Activated CD4-positive, alpha-beta T cell treated with anti-CD3 and anti-CD28 coated beads, Interleukin-2, amount 10 ng/mL, durations not matched to agents 7 days and 5 days (primary cell): Measurements from ENCODE around the gene ZFYVE19. TPM values are rescaled to one million over a fixed set of nuclear protein-coding genes. Genes with fewer than 3 reads are reported as not detected.

Experiments
- CTCF ChIA-PET: fragments of 350-600 bp; sonication (Branson Sonifier 250); formaldehyde crosslinking; loops from one replicate; lab custom pipeline; 2021; ENCODE audit warnings: antibody characterized with exemption; lab: Charles Lee
- POLR2A ChIA-PET: fragments of 350-600 bp; sonication (Branson Sonifier 250); formaldehyde crosslinking; loops from one replicate; lab custom pipeline; 2021; ENCODE audit warnings: antibody characterized with exemption; lab: Charles Lee
- DNase-seq: peaks from one replicate; pipeline ENCODE4 v3.0.0-alpha.2; 2020
- H3K27ac Mint-ChIP-seq: one replicate; pipeline ENCODE4 v1.8.0; 2021; ENCODE audit warnings: mild to moderate bottlenecking, moderate library complexity, mixed read lengths
- H3K27me3 Mint-ChIP-seq: one replicate; pipeline ENCODE4 v1.8.0; 2021; ENCODE audit warnings: mixed read lengths
- H3K36me3 Mint-ChIP-seq: one replicate; pipeline ENCODE4 v1.8.0; 2021; ENCODE audit warnings: low read depth, mixed read lengths
- H3K4me1 Mint-ChIP-seq: one replicate; pipeline ENCODE4 v1.8.0; 2021; ENCODE audit warnings: mixed read lengths
- H3K4me3 Mint-ChIP-seq: one replicate; pipeline ENCODE4 v1.8.0; 2021; ENCODE audit warnings: mild to moderate bottlenecking, moderate library complexity, mixed read lengths
- H3K9me3 Mint-ChIP-seq: one replicate; pipeline ENCODE4 v1.8.0; 2021; ENCODE audit warnings: mixed read lengths
- total RNA-seq, 2 experiments: library from RNA; stranded (reverse); gene quantifications; one replicate each; pipeline ENCODE4 v1.2.3, GENCODE V29; 2021

ZFYVE19 gene
- total RNA-seq, 2 experiments from 2014 or later, result 31.1 to 32.2 TPM

- H3K9me3 Mint-ChIP-seq, result no peaks in the 10 kb centered on the region
- POLR2A ChIA-PET, result no interaction called here
- H3K4me3 Mint-ChIP-seq, result no peak overlapping the region
- H3K27me3 Mint-ChIP-seq, result no peaks in the 10 kb centered on the region
- peaks cover 19% of the 10 kb centered on the region for H3K36me3 Mint-ChIP-seq
- peaks cover 29% of the 10 kb centered on the region for H3K4me1 Mint-ChIP-seq
- DNase-seq, result no peak
- H3K27ac Mint-ChIP-seq, result no peak overlapping the region
- CTCF ChIA-PET, result interaction anchor here (1.2 to 1.3 kb wide), 2 partner anchors 14 to 17 kb away, joined by 5 read pairs; no protein-coding TSS in a partner anchor
Observed at GRCh38 chr15:40799523-40799922, 7.4 kb upstream of the ZFYVE19 start.

- no peak for DNase-seq
- Mint-ChIP-seq H3K27ac (no peak overlapping the region), H3K4me3 (no peak overlapping the region), H3K4me1 (peaks cover 32% of the 10 kb centered on the region), H3K9me3 (no peaks in the 10 kb centered on the region), H3K36me3 (peaks cover 19% of the 10 kb centered on the region), H3K27me3 (no peaks in the 10 kb centered on the region)
- ChIA-PET POLR2A (no interaction called here), CTCF (interaction anchor here (1.3 to 1.5 kb wide), 2 partner anchors 14 to 56 kb away, joined by 3 to 6 read pairs; no protein-coding TSS in a partner anchor)
Observed at GRCh38 chr15:40803076-40803475, 3.8 kb upstream of the ZFYVE19 start.

GRCh38 chr15:40803688-40804087 lies 3.2 kb upstream of the ZFYVE19 start:
- CTCF ChIA-PET, result interaction anchor here (0.6 to 1.5 kb wide), 5 partner anchors 10 to 1142 kb away, joined by 3 to 6 read pairs (median 3); partner anchors contain the start of gene VPS18
- Mint-ChIP-seq H3K9me3 (no peaks in the 10 kb centered on the region), H3K36me3 (peaks cover 14% of the 10 kb centered on the region), H3K4me1 (peaks cover 35% of the 10 kb centered on the region), H3K4me3 (no peak overlapping the region), H3K27me3 (no peaks in the 10 kb centered on the region), H3K27ac (no peak overlapping the region)
- POLR2A ChIA-PET, result interaction anchor here (0.7 kb wide), 1 partner anchor 234 kb away, joined by 7 read pairs; no protein-coding TSS in a partner anchor
- no peak for DNase-seq

GRCh38 chr15:40806672-40807027 lies 239 bp upstream of the ZFYVE19 start:
- CTCF ChIA-PET, result interaction anchor here (1.0 to 1.9 kb wide), 5 partner anchors 10 to 53 kb away, joined by 3 to 5 read pairs (median 4); no protein-coding TSS in a partner anchor
- Mint-ChIP-seq H3K27ac (peak overlapping the region; percentile 98), H3K36me3 (peaks cover 5% of the 10 kb centered on the region), H3K27me3 (no peaks in the 10 kb centered on the region), H3K9me3 (no peaks in the 10 kb centered on the region), H3K4me3 (peak overlapping the region; percentile 90), H3K4me1 (peaks cover 32% of the 10 kb centered on the region)
- POLR2A ChIA-PET, result interaction anchor here (0.6 to 0.8 kb wide), 2 partner anchors 22 to 985 kb away, joined by 3 to 5 read pairs; no protein-coding TSS in a partner anchor
- no peak for DNase-seq

DNA sequence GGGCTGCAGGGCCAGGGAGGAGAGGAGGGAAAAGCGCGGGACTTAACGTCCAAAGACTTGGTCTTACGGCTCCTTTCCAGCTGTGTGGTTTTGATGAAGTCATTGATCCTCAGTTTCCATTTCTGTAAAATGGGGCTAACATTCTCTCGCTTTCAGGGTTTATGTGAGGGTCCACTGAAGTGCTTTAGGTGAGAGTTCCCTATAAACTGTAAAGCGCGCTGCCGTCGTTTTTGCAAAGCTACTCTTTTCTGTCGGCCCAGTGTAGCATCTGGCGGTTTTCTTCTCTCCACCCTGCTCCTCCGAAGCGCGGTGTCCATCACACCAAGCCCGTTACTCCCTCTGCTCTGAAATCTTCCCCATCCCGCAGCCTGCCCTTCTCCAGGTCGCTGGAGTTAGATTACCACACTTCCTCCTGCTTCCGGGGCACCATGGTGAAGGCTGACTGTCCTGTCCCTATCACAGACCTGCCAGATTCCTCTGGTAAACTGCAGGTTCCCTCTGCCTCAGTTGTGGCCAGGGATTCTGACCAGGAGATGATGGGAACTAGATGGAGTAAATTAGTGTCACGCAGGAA lies 1.1 kb downstream of the ZFYVE19 start:
- H3K27me3 Mint-ChIP-seq, result no peaks in the 10 kb centered on the region
- peak overlapping the region; percentile 98 for H3K27ac Mint-ChIP-seq

DNA sequence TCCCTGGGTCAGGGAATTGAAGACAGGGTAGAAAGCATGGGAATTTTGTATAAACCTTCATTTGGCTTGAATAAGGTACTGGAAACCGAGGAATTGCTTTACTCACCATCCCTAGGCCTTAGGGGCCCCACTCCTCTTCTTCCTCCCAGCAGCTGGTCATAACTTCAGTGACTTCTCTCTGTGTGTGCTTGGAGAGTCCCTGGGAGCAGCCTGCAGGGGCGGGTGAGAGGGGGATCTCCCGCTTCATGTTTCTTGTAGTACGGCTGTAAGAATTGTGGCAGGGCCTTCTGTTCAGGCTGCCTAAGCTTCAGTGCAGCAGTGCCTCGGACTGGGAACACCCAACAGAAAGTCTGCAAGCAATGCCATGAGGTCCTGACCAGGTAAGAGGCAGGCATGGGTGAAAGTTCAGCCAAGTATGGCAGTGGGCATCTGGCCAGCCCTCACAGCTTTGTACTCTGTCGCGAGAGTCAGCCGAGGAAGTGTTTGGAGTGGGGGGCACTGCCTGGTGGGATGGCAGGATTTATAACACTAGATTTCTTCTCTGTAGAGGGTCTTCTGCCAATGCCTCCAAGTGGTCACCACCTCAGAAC lies 2.1 kb downstream of the ZFYVE19 start:
- CTCF ChIA-PET, result interaction anchor here (0.6 kb wide), 1 partner anchor 267 kb away, joined by 3 read pairs; no protein-coding TSS in a partner anchor
- Mint-ChIP-seq H3K36me3 (peaks cover 2% of the 10 kb centered on the region), H3K4me3 (peak overlapping the region; percentile 90), H3K27me3 (no peaks in the 10 kb centered on the region), H3K4me1 (peaks cover 25% of the 10 kb centered on the region), H3K9me3 (no peaks in the 10 kb centered on the region), H3K27ac (no peak overlapping the region)
- POLR2A ChIA-PET, result no interaction called here
- no peak for DNase-seq

More for the DNA sequence above, 1.1 kb downstream of the ZFYVE19 start:
- Mint-ChIP-seq H3K9me3 (no peaks in the 10 kb centered on the region), H3K4me3 (peak overlapping the region; percentile 90), H3K36me3 (peaks cover 2% of the 10 kb centered on the region), H3K4me1 (peaks cover 29% of the 10 kb centered on the region)
- CTCF ChIA-PET, result interaction anchor here (1.3 to 1.9 kb wide), 3 partner anchors 16 to 114 kb away, joined by 3 to 5 read pairs (median 4); no protein-coding TSS in a partner anchor
- no peak for DNase-seq
- POLR2A ChIA-PET, result no interaction called here

GRCh38 chr15:40812721-40813425 lies 6.0 kb downstream of the ZFYVE19 start:
- ChIA-PET CTCF (interaction anchor here (0.6 to 1.0 kb wide), 6 partner anchors 8 to 158 kb away, joined by 3 read pairs; no protein-coding TSS in a partner anchor), POLR2A (no interaction called here)
- Mint-ChIP-seq H3K27ac (no peak overlapping the region), H3K4me3 (no peak overlapping the region), H3K9me3 (no peaks in the 10 kb centered on the region), H3K36me3 (peaks cover 10% of the 10 kb centered on the region), H3K4me1 (peaks cover 15% of the 10 kb centered on the region), H3K27me3 (no peaks in the 10 kb centered on the region)
- no peak for DNase-seq

GRCh38 chr15:40815042-40815698 lies 8.3 kb downstream of the ZFYVE19 start:
- POLR2A ChIA-PET, result no interaction called here
- H3K27ac Mint-ChIP-seq, result no peak overlapping the region

DNA sequence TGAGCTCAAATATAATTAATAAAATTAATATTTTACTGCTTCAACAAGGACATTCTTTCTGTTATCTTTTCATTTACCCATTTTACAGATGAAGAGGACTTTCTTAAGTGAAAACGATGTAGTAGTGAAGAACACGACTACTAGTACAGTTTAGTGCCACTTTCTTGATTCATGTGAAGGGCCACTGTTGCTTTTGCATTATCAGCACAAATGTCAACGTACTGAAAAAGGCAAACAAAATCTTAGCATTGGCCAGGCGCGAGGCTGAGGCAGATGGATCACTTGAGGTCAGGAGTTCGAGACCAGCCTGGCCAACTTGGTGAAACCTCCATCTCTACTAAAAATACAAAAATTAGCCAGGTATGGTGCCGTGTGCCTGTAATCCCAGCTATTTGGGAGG lies 12.2 kb downstream of the ZFYVE19 start:
- H3K4me1 Mint-ChIP-seq, result no peaks in the 10 kb centered on the region
- no peaks in the 10 kb centered on the region for H3K9me3 Mint-ChIP-seq
- CTCF ChIA-PET, result interaction anchor here (0.6 kb wide), 2 partner anchors 38 to 65 kb away, joined by 3 read pairs; no protein-coding TSS in a partner anchor
- no peak overlapping the region for H3K4me3 Mint-ChIP-seq
- H3K27ac Mint-ChIP-seq, result no peak overlapping the region
- POLR2A ChIA-PET, result interaction anchor here (0.6 kb wide), 1 partner anchor 414 kb away, joined by 3 read pairs; no protein-coding TSS in a partner anchor
- peaks cover 10% of the 10 kb centered on the region for H3K36me3 Mint-ChIP-seq
- no peak for DNase-seq
- peaks cover 4% of the 10 kb centered on the region for H3K27me3 Mint-ChIP-seq

More at GRCh38 chr15:40815042-40815698, 8.3 kb downstream of the ZFYVE19 start:
- Mint-ChIP-seq H3K9me3 (no peaks in the 10 kb centered on the region), H3K4me3 (no peak overlapping the region), H3K27me3 (peaks cover 3% of the 10 kb centered on the region), H3K36me3 (peaks cover 10% of the 10 kb centered on the region), H3K4me1 (no peaks in the 10 kb centered on the region)
- DNase-seq, result no peak
- CTCF ChIA-PET, result interaction anchor here (0.6 to 1.9 kb wide), 5 partner anchors 14 to 43 kb away, joined by 3 to 5 read pairs (median 4); partner anchors contain the start of gene SPINT1

- Mint-ChIP-seq H3K4me1 (no peaks in the 10 kb centered on the region), H3K9me3 (no peaks in the 10 kb centered on the region), H3K4me3 (no peak overlapping the region), H3K27me3 (peaks cover 6% of the 10 kb centered on the region), H3K36me3 (no peaks in the 10 kb centered on the region), H3K27ac (no peak overlapping the region)
- no peak for DNase-seq
- ChIA-PET POLR2A (no interaction called here), CTCF (no interaction called here)
Observed at GRCh38 chr15:40821195-40821594, 14.3 kb downstream of the ZFYVE19 start.

DNA sequence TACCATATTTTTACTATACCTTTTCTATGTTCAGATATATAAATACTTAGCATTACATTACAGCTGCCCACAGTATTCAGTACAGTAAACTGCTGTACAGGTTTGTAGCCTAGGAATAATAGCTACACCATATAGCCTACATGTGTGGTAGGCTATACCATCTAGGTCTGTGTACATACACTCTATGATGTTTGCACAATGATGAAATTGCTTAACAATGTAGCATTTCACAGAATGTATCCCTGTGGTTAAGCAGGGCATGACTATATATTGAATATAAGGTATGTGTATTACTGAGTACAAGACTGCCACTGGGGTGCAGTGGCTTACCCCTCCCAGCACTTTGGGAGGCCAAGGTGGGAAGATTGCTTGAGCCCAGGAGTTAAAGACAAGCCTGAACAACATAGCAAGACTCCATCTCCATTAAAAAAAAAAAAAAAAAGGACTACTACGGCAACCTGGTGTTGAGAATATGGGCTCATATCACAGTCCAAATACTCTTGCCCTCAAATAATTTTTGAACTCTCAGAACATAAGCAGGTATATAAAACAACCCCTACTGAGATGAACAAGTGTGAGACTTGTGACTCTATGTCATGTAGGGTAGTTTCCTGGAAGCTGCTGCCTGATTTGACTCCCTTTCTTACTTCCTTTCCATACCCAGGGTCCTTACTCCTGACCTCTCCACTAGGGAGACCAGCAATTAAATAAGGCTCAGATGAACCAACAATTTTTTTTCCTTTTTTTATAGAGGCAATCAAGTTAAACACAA lies 16.9 kb downstream of the ZFYVE19 start:
- ChIA-PET CTCF (no interaction called here), POLR2A (no interaction called here)
- Mint-ChIP-seq H3K27ac (no peak overlapping the region), H3K4me3 (no peak overlapping the region), H3K9me3 (no peaks in the 10 kb centered on the region), H3K27me3 (peaks cover 8% of the 10 kb centered on the region), H3K4me1 (no peaks in the 10 kb centered on the region), H3K36me3 (no peaks in the 10 kb centered on the region)
- DNase-seq, result no peak
